GM19467 (cell line): ENCODE measurements around the gene GMPPB.
"Not testable (repeated sequence)": the region's sequence is repeated elsewhere in the genome, so short reads cannot be mapped to it uniquely, and the experiment has no call there.

Experiments used
- ATAC-seq: cut with Tn5 transposase; IDR thresholded peaks from one replicate; pipeline ENCODE4 v1.9.1; 2021; ENCODE audit warnings: mild to moderate bottlenecking, moderate library complexity; ENCODE audit not compliant: unreplicated experiment

The GMPPB gene

DNA sequence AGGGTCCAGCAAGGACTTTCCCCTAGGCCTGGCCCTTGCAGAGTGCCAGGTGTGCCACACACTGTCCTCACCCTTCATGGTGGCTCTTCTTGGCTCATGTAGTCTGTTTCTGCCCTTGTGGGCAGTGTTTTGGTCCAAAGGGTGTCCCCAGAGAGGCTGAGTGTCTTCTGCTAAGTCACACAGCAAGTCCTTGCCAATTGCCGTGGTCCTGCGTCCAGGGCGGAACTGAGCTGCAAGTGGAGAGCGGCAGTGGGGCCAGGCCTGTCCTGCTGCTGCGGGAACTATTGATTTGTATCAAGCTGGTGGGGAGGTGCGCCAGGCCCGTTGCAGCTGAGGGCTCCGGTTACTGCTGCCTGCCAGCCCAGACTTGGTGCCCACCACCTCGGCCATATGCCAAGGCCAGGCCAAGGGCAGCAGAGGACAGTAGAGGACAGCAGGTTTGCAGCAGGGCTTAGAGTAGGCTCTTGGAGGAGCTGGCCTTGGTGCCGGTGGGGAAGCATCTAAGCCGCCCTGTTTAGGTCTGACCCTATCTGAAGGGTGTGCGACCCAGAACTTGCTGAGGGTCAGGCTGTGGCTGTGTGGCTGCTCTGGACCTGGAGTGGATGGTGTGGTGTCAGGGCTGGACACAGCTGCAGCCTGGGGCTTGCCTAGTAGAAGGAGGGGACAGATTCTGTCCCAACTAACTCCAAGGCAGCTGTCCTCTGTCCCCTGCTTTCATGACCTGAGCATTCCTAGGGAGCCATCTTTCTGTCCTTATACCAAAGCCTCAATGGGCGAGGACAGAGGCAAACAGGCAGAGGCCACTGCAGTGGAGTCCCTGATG is 8.8 kb downstream of the GMPPB start:
- no peak for ATAC-seq

DNA sequence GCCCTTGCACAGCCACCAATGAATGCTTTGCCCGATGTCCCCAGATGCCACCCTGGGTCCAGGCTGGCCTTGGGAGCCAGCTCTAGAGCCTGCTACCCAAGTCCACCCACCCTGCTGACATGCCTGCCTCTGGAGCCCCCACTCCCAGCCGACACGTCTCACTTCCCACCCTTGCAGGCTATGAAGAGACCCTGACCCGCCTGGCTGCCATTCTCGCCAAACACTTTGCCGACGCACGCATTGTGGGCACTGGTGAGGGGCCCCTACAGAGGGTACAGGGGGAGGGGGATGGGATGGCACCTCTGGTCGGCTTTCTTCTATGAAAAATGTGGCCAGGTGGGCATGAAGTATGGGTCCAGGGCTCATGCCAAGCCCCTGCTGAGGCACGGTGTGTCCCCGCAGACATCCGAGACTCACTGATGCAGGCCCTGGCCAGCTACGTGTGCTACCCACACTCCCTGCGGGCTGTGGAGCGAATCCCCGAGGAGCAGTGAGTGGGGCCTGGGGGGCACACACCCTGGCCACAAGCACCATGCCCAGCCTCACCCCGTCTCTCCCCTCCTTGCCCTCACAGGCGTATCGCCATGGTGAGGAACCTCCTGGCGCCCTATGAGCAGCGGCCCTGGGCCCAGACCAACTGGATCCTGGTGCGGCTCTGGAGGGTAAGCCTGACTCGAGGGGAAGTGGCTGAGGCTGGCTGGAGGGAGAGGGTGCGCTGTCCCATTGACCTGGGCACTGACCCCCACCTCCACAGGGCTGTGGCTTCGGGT is 10.2 kb downstream of the GMPPB start:
- no peak for ATAC-seq

GRCh38 chr3:49712631-49713317 is 11.0 kb downstream of the GMPPB start:
- no peak for ATAC-seq

DNA sequence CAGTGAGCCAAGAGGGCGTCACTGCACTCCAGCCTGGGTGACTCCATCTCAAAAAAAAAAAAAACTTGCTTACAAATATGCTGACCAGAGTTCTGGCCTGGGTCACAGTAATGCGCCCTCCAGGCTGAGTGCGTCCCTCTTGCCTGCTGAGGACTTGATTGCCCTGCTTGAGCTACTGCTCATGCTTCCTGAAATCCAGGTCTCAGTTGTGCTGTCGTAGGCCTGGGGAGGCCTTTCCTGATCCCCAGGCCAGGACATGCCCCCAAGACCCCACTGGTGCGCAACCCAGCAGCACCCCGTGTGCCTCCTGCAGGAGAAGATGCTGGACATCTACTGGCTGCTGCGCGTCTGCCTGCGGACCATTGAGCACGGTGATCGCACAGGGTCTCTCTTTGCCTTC is 11.6 kb downstream of the GMPPB start:
- ATAC-seq, result no peak

DNA sequence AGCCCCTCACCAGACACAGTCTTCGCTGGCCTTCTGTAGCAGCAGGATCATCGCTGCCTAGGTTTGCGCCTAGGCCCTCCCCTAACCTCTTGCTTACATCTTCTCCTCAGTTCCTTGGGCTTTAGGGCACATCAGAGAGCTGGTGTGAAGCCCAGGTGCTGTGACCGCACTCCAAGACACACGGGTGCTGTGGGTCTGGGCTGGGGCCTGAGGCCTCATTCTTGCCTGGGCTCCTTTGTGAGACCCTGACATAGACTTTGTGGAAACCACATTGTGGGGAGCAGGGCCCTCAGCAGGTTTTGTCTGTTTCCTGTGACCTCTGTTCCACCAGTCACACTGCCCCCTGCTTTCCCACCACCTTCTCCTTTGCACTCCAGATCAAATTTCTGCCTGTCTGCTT is 12.3 kb downstream of the GMPPB start:
- no peak for ATAC-seq

DNA sequence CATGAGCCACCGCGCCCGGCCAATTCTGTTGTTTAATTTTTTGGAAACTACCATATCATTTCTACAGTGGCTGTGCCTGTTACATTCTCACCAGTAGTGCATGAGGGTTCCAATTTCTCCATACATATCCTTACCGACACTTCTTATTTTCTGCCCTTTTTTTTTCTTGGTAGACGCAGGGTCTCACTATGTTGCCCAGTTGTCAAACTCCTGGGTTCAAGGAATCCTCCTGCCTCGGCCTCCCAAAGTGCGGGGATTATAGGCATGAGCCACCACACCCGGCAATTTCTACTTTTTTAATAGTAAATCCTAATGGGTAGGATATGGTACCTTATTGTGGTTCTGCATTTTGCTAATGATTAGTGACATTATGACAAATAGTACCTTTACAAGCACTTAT is 13.9 kb downstream of the GMPPB start:
- no peak for ATAC-seq

DNA sequence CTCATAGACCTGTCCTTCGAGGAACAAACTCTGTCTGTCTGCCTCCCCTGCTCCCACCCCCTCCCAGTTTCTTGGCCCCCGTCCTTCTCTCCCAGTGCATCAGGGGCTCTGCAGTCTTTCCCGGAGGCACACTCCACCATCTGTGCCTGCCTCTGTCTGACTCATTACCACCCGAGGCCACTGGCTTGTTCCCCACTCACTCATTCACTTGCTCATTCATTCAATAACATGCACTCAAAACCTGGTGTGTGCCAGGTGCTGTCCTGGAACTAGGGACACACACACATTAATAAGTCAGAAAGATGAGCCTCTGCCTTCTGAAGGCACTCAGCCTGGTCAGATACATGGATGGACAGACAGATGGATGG is 16.7 kb downstream of the GMPPB start:
- ATAC-seq, result no peak

- no peak for ATAC-seq
These were observed 17.2 kb downstream of the GMPPB start for GRCh38 chr3:49706456-49707112.

DNA sequence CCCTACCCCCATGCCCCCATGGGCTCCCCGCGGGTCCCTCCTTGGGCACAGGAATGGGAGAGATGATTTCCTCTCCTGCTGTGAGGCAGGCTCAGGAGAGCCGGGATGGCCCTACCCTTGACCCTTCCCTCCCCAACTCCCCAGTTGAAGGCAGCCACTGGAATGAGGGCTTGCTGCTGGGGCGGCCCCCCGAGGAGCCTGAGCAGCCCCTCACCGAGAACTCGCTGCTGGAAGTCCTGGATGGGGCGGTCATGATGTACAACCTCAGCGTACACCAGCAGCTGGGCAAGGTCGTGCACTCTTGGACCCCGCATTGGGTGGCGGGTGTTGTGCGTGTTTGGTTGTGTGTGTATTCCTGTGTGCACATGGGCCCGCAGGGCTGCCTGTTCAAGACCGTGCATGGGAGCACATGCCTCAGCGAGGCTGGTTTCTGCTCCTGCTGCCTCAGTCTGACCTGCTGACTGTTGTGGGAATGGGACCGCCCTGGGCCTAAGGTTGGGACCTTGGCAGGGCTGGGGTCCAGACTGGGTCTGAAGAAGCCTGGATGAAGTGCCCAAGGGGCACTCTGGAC is 18.3 kb downstream of the GMPPB start:
- no peak for ATAC-seq

DNA sequence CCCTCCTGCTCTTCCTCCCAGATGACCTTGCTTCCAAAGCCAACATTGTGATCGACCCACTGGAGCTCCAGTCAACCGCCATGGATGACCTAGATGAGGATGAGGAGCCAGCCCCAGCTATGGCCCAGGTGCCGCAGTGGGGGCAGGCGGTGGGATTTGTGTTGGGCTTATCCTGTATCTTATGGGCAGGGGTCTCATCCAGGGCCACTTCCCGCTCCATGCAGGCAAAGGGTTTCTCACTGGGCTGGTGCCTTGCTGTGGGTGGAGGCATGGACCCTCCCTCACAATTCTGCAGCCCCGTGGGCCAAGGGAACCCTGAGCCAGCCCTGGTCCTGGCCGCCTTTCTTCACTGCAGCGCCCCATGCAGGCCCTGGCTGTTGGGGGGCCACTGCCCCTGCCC is 19.1 kb downstream of the GMPPB start:
- ATAC-seq, result no peak

GRCh38 chr3:49703956-49704355 is 19.8 kb downstream of the GMPPB start:
- ATAC-seq, result no peak

DNA sequence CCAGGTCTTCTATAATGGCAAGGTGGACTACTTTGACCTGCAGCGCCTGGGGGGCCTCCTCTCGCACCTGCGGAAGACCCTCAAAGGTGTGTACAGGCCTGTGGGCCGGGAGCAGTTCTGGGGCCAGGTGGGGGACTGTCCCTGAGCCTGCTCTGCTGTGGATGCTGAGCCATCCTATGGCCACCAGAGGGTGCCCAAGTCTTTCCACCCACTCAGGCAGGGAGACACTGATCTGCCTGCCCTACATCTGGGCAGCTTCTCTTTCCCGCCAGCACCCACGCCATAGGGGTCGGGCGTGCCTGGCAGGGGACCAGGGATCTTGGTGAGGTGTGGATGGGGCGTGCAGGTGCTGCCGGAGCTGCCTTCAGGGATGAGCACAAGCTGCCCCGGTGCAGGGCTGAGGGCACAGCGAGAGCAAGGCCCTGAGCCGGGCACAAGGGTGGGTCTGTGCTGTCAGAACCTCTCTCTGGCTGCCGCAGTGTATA is 20.3 kb downstream of the GMPPB start:
- no peak for ATAC-seq

DNA sequence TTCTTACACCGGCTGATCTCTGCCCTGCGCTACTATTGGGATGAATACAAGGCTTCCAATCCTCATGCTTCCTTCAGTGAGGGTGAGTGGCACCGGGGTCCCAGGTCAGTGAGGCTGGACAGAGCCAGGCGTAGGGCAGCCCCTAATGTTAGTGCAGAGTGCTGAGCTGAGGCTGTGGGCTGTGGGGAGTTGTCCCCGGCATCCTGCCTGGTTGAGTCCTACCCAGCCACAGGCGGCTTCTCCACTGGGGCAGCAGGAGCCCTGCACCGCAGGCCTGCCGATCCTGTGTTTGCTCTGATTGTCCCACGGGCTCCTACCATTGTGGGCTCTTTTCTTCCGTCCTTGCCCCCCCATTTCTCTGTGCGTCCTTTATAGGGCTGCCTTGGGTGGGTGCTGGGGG is 21.1 kb downstream of the GMPPB start:
- ATAC-seq, result no peak

DNA sequence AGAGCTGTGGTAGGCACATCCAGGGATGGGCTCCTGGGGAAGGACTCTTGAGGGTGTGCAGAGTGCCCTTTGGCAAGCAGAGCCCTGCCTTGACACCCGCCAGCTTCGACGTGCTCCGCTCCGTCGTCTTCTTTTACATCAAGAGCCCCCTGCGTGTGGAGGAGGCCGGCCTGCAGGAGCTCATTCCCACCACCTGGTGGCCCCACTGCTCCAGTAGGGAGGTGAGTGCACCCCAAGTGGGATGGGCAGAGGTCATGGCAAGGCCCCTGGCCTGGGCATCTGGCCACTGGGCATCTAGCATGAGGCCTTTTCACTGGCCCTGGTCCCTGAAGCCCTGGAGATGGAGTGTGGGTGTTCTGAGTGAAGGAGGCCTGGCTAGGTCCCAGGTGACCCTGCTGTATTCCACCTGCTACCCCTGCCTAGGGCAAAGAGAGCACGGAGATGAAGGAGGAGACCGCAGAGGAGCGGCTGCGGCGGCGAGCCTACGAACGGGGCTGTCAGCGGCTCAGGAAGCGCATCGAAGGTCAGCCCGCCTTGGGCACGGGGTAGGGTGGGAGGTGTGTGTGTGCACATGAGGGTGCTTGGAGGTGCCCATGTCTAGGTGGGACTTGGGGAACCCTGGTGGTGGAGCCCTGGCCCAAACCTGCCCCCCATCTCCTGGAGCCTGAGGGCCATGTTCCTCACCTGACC is 22.2 kb downstream of the GMPPB start:
- ATAC-seq, result no peak

- no peak for ATAC-seq
These were observed 23.2 kb downstream of the GMPPB start for GRCh38 chr3:49700453-49701128.

DNA sequence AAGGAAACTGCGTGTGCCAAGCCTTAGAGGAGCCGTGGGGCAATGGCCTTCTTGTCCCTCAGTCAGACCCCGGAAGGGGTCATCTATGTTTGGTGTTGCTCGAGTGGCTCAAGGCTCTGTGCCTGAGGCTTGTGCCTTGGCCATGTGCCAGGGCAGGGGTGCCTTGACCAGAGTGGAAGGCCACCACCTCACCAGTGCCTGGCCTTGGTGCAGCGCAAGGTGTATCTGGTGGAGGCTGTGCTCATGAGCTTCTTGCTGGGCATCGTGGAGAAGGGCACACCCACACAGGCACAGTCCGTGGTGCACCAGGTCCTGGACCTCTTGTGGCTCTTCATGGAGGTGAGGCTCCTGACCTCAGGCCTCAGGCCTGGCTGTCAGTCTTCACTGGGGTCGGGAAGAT is 23.7 kb downstream of the GMPPB start:
- ATAC-seq, result no peak

- no peak for ATAC-seq
These were observed 24.3 kb downstream of the GMPPB start for GRCh38 chr3:49699281-49699979.

- ATAC-seq, result not testable (repeated sequence)
These were observed 28.3 kb downstream of the GMPPB start for GRCh38 chr3:49695350-49696015.
